K562 (cell line): ENCODE data around the gene BCL2L15. TPM values are rescaled to one million over a fixed set of nuclear protein-coding genes. Genes with fewer than 3 reads are reported as not detected.

Experiments
- ATAC-seq: fragments of 200-7000 bp; cut with Tn5 transposase; 3 replicates; pipeline ENCODE4 v1.9.1; 2020; ENCODE audit warnings: moderate library complexity
- BruUV-seq: library from RNA; stranded (reverse); fragments of 400-500 nt; replicated peaks from 2 replicates; lab custom pipeline; 2021; lab: Mats Ljungman, UMichigan
- CTCF ChIA-PET: fragments of 300-600 bp; formaldehyde crosslinking; extraction: SDS; loops from one replicate; lab custom pipeline; 2021; ENCODE audit warnings: low intra/inter-chr PET ratio; lab: Yijun Ruan, JAX
- POLR2A ChIA-PET: fragments of 300-600, 350-650 bp; sonication (Branson Sonifier 250); formaldehyde crosslinking; extraction: SDS; loops from one replicate; lab custom pipeline; 2021; ENCODE audit warnings: antibody characterized with exemption, inconsistent platforms; lab: Yijun Ruan, JAX
- DNase-seq, 4 experiments: peaks; one replicate each; pipeline versions ENCODE4 v3.0.0 to v3.0.0-alpha.2; 2011 to 2018; ENCODE audit warnings: low spot score in 3 of 4, mixed read lengths in 3 of 4; ENCODE audit errors: extremely low read depth in 1 of 4
- FAIRE-seq: peaks from 2 replicates; lab custom pipeline; 2011; peaks lifted over from hg19 to GRCh38; lab: Jason Lieb, UNC
- H2AFZ ChIP-seq: 2 replicates; pipeline ENCODE4 v1.6.0; 2011; ENCODE audit warnings: low read depth, low read length, control low read depth, inconsistent platforms
- H3K27ac ChIP-seq: fragments of 200-600 bp; 3 replicates; pipeline ENCODE4 v1.8.0; 2011; ENCODE audit warnings: low read depth, mild to moderate bottlenecking, control low read depth, inconsistent platforms, low read length, moderate library complexity, mixed read lengths; ENCODE audit errors: extremely low read depth
- H3K27me3 ChIP-seq, 2 experiments: fragments of 300-600 bp in 1 of 2; 2 replicates in 1 of 2; 3 replicates in 1 of 2; pipeline versions ENCODE4 v1.6.0 to v1.8.0; 2011; ENCODE audit warnings: inconsistent platforms in 2 of 2, low read length in 2 of 2, mild to moderate bottlenecking in 1 of 2, mixed read lengths in 1 of 2, moderate library complexity in 1 of 2; ENCODE audit not compliant: control insufficient read depth in 2 of 2, insufficient read depth in 2 of 2
- H3K36me3 ChIP-seq: fragments of 300-600 bp; 3 replicates; pipeline ENCODE4 v1.8.0; 2011; ENCODE audit warnings: mild to moderate bottlenecking, low read length, inconsistent platforms; ENCODE audit not compliant: control insufficient read depth, insufficient read depth
- H3K4me1 ChIP-seq, 2 experiments: fragments of 200-600 bp in 1 of 2; replicated peaks in 1 of 2; 2 replicates in 1 of 2; 3 replicates in 1 of 2; pipeline versions ENCODE4 v1.5.1 to v1.8.0; 2011; ENCODE audit warnings: inconsistent platforms in 2 of 2, low read length in 2 of 2, mild to moderate bottlenecking in 1 of 2, mixed read lengths in 1 of 2, moderate library complexity in 1 of 2; ENCODE audit not compliant: control insufficient read depth in 2 of 2, insufficient read depth in 2 of 2
- H3K4me2 ChIP-seq: 2 replicates; pipeline ENCODE4 v1.6.1; 2011; ENCODE audit warnings: low read length, control low read depth, inconsistent platforms, mixed read lengths; ENCODE audit not compliant: insufficient read depth
- H3K4me3 ChIP-seq: fragments of 200-600 bp; sonication (generic), shearing (Covaris generic); 2 replicates; pipeline ENCODE4 v1.5.1; 2016; ENCODE audit warnings: control low read depth, inconsistent platforms
- H3K79me2 ChIP-seq: fragments of 200-600 bp; 3 replicates; pipeline ENCODE4 v1.8.0; 2011; ENCODE audit warnings: low read length, inconsistent platforms; ENCODE audit not compliant: control insufficient read depth, insufficient read depth
- H3K9ac ChIP-seq, 2 experiments: 2 replicates each; pipeline versions ENCODE4 v1.6.0 to v1.6.1; 2011; ENCODE audit warnings: low read depth in 2 of 2, low read length in 2 of 2, control low read depth in 1 of 2, inconsistent platforms in 1 of 2, mild to moderate bottlenecking in 1 of 2, mixed read lengths in 1 of 2; ENCODE audit not compliant: insufficient read depth in 1 of 2
- H3K9me1 ChIP-seq: one replicate; pipeline ENCODE4 v1.6.0; 2011; ENCODE audit warnings: inconsistent platforms, mild to moderate bottlenecking, low read length, moderate library complexity; ENCODE audit not compliant: control insufficient read depth, insufficient read depth
- H3K9me3 ChIP-seq: replicated peaks from 2 replicates; pipeline ENCODE4 v1.5.1; 2011; ENCODE audit warnings: low read depth, low read length, inconsistent platforms; ENCODE audit not compliant: control insufficient read depth, insufficient read depth
- H4K20me1 ChIP-seq: replicated peaks from 2 replicates; pipeline ENCODE4 v1.6.1; 2011; ENCODE audit warnings: low read length, inconsistent platforms, mixed read lengths; ENCODE audit not compliant: control insufficient read depth, insufficient read depth
- DMBX1 ChIP-seq: fragments of 250-450 bp; sonication (Bioruptor Pico); IDR thresholded peaks from 2 replicates; pipeline ENCODE4 v1.8.0; 2022; ENCODE audit warnings: inconsistent platforms, mild to moderate bottlenecking, moderate library complexity, borderline replicate concordance
- HMG20A ChIP-seq: fragments of 450-650 bp; formaldehyde crosslinking; conservative IDR thresholded peaks from 2 replicates; pipeline ENCODE4 v1.4.0; 2020; ENCODE audit warnings: mild to moderate bottlenecking, mixed read lengths
- KDM4B ChIP-seq, 2 experiments: fragments of 450-650 bp in 1 of 2; sonication (generic) in 1 of 2; IDR thresholded peaks; 2 replicates each; pipeline ENCODE4 v1.6.1; 2016 to 2017; ENCODE audit warnings: borderline replicate concordance in 2 of 2, antibody characterized with exemption in 1 of 2, low read depth in 1 of 2, mild to moderate bottlenecking in 1 of 2
- MAFG ChIP-seq: fragments of 450-650 bp; conservative IDR thresholded peaks from 2 replicates; pipeline ENCODE4 v1.6.1; 2016; ENCODE audit warnings: missing genetic modification characterization, missing compliant biosample characterization
- NFE2 ChIP-seq: IDR thresholded peaks from 2 replicates; pipeline ENCODE4 v1.6.1; 2014; ENCODE audit warnings: antibody characterized with exemption, low read depth
- NONO ChIP-seq, 2 experiments: fragments of 200-400 bp in 1 of 2; fragments of 450-650 bp in 1 of 2; formaldehyde crosslinking in 1 of 2; IDR thresholded peaks; 2 replicates each; pipeline ENCODE4 v1.6.1; 2017; ENCODE audit warnings: low read depth in 2 of 2, mild to moderate bottlenecking in 2 of 2, moderate library complexity in 2 of 2, low read length in 1 of 2
- WGBS: fragments of 100-300 bp; shearing (Covaris generic); methylation state at CpG from one replicate; pipeline ENCODE4 v1.1.6; 2016; ENCODE audit warnings: low coverage, mixed read lengths; ENCODE audit not compliant: insufficient coverage; ENCODE audit errors: missing lambda C conversion rate; 5-methylcytosine and 5-hydroxymethylcytosine counted together
- in situ Hi-C: fragments of 300-500 bp; cut with MboI; formaldehyde crosslinking; loops from 4 replicates; pipeline ENCODE4 v1.15.0; 2018; ENCODE audit warnings: inconsistent platforms, mixed read lengths
- intact Hi-C: fragments of 100-400 bp; cut with micrococcal nuclease; formaldehyde crosslinking; loops from 2 replicates; pipeline ENCODE4 v1.14.2; 2022
- polyA plus RNA-seq, 8 experiments: library from polyadenylated mRNA; depleted of rRNA in 4 of 8; stranded (reverse) in 5 of 8; unstranded in 3 of 8; fragments of >200 nt; fragmentation: Nextera tagmentation in 2 of 8; fragmentation: Illumina TruSeq in 1 of 8; extraction: Ambion mirVana in 2 of 8; extraction: Trizol in 1 of 8; gene quantifications; 2 replicates each; pipeline versions ENCODE4 v1.2.1 to v1.2.3, GENCODE V29; 2011 to 2014; ENCODE audit warnings: inconsistent platforms in 1 of 8, missing spikeins in 1 of 8
- total RNA-seq, 7 experiments: library from RNA; depleted of rRNA in 6 of 7; stranded (reverse); fragments of >200 nt in 6 of 7; fragmentation: Illumina TruSeq in 2 of 7; extraction: Trizol in 2 of 7; gene quantifications; 2 replicates each; pipeline versions ENCODE4 v1.2.1 to v1.2.3, GENCODE V29; 2011 to 2021; ENCODE audit warnings: low replicate concordance in 1 of 7

Gene BCL2L15
- total and polyA plus RNA-seq, 9 of the 15 experiments (the other 6 are each of a cell fraction or from before 2014, with no cell fraction given): 0.06 to 0.42 (median 0.28) TPM; not detected in 1

GRCh38 chr1:113876176-113876575 lies 11.2 kb downstream of the BCL2L15 start:
- Histone ChIP-seq H3K27ac (no peak overlapping the region), H4K20me1 (no peaks in the 10 kb centered on the region), H3K4me1 (peaks cover 0 to 29% of the 10 kb centered on the region in 2 experiments; a peak in 4 of 5 replicates), H3K9me3 (no peaks in the 10 kb centered on the region), H3K27me3 (no peaks in the 10 kb centered on the region), H3K79me2 (no peaks in the 10 kb centered on the region), H3K4me2 (no peak overlapping the region), H3K36me3 (no peaks in the 10 kb centered on the region), H2AFZ (no peak overlapping the region), H3K4me3 (no peak overlapping the region), H3K9me1 (no peaks in the 10 kb centered on the region), H3K9ac (no peak overlapping the region)
- intact Hi-C loops (no loop called here), in situ Hi-C loops (no loop called here)
- TF ChIP-seq NONO (IDR thresholded peaks at IDR 0.05; ENCODE audit: low read depth in 2 of 2, low read length in 1 of 2): no peak
- no peak for TF ChIP-seq MAFG (tag)
- TF ChIP-seq DMBX1 (CRISPR knock-in tag): no peak
- no peak for TF ChIP-seq NFE2
- no peak for TF ChIP-seq KDM4B (IDR thresholded peaks at IDR 0.05; ENCODE audit: borderline replicate concordance in 2 of 2, low read depth in 1 of 2)
- TF ChIP-seq HMG20A (CRISPR knock-in tag): no peak
- 50% methylated on average over 5 of the region's 5 CpGs for WGBS
- no peak for ATAC-seq
- no peak for DNase-seq
- no TSS peak for BruUV-seq
- FAIRE-seq: no peak
- POLR2A ChIA-PET: interaction anchor here (0.6 to 1.5 kb wide), 5 partner anchors 8 to 1994 kb away, joined by 3 to 5 read pairs (median 4); no protein-coding TSS in a partner anchor
- CTCF ChIA-PET: no interaction called here
